T-helper 2 cell (primary cell): ENCODE data around the gene SYPL1.

Source experiments
- DNase-seq, 5 experiments: peaks; one replicate each; pipeline versions ENCODE4 v3.0.0 to v3.0.0-alpha.2; 2012 to 2022

Gene SYPL1

GRCh38 chr7:106065575-106066500, 46.3 kb downstream of the SYPL1 start:
- DNase-seq, result no peak

- DNase-seq, result no peak
Measured at GRCh38 chr7:106064771-106065574, 47.1 kb downstream of the SYPL1 start.

- no peak for DNase-seq
Measured at GRCh38 chr7:106064316-106064715, 47.8 kb downstream of the SYPL1 start.

GRCh38 chr7:106063692-106064091, 48.4 kb downstream of the SYPL1 start:
- DNase-seq, result no peak

GRCh38 chr7:106063024-106063423, 49.1 kb downstream of the SYPL1 start:
- no peak for DNase-seq

- DNase-seq, result no peak
Measured at GRCh38 chr7:106062521-106062931, 49.6 kb downstream of the SYPL1 start.

GRCh38 chr7:106062006-106062405, 50.1 kb downstream of the SYPL1 start:
- DNase-seq, result no peak

- DNase-seq, result no peak
Measured at GRCh38 chr7:106061301-106061979, 50.7 kb downstream of the SYPL1 start.

- no peak for DNase-seq
Measured at GRCh38 chr7:106060394-106060920, 51.7 kb downstream of the SYPL1 start.

- no peak for DNase-seq
Measured at GRCh38 chr7:106059556-106059955, 52.6 kb downstream of the SYPL1 start.

GRCh38 chr7:106058928-106059324, 53.2 kb downstream of the SYPL1 start:
- no peak for DNase-seq

GRCh38 chr7:106057962-106058927, 53.9 kb downstream of the SYPL1 start:
- peak in 1 of 5 experiments; percentile 49 for DNase-seq

- DNase-seq, result no peak
Measured at GRCh38 chr7:106057204-106057961, 54.7 kb downstream of the SYPL1 start.

- peak; percentile 23 to 81 (median 49) for DNase-seq
Measured at GRCh38 chr7:106056513-106057203, 55.5 kb downstream of the SYPL1 start.

GRCh38 chr7:106054971-106055532, 57.1 kb downstream of the SYPL1 start:
- no peak for DNase-seq

- no peak for DNase-seq
Measured at GRCh38 chr7:106054156-106054910, 57.8 kb downstream of the SYPL1 start.

- no peak for DNase-seq
Measured at GRCh38 chr7:106053109-106053508, 59.0 kb downstream of the SYPL1 start.

GRCh38 chr7:106052681-106053080, 59.4 kb downstream of the SYPL1 start:
- no peak for DNase-seq

- DNase-seq, result no peak
Measured at GRCh38 chr7:106050746-106051117, 61.4 kb downstream of the SYPL1 start.
